Kidney epithelial cell (primary cell): ENCODE results near the gene IL1RN. TPM values are rescaled to one million over a fixed set of nuclear protein-coding genes. Genes with fewer than 3 reads are reported as not detected.

Experiments used
- DNase-seq: peaks from one replicate; pipeline ENCODE4 v3.0.0-alpha.2; 2010; ENCODE audit warnings: low read depth
- H3K27me3 ChIP-seq: 2 replicates; pipeline ENCODE4 v1.6.0; 2011; ENCODE audit warnings: low read length; ENCODE audit not compliant: control insufficient read depth, insufficient read depth
- H3K36me3 ChIP-seq: 2 replicates; pipeline ENCODE4 v1.5.1; 2011; ENCODE audit warnings: low read length; ENCODE audit not compliant: control insufficient read depth, insufficient read depth
- H3K4me3 ChIP-seq: 2 replicates; pipeline ENCODE4 v1.5.1; 2011; ENCODE audit warnings: low read depth, mild to moderate bottlenecking, control low read depth, low read length
- CTCF ChIP-seq: IDR thresholded peaks from 2 replicates; pipeline ENCODE4 v1.5.1; 2011; ENCODE audit warnings: mild to moderate bottlenecking, moderate library complexity, low read length, control low read depth, inconsistent platforms; ENCODE audit not compliant: insufficient read depth, poor library complexity, severe bottlenecking
- total RNA-seq: library from RNA; depleted of rRNA; stranded (reverse); fragments of >200 nt; gene quantifications from 2 replicates; pipeline ENCODE4 v1.2.3, GENCODE V29; 2015

The IL1RN gene
- total RNA-seq, 1 donor from 2014 or later, result 11.3 TPM

DNA sequence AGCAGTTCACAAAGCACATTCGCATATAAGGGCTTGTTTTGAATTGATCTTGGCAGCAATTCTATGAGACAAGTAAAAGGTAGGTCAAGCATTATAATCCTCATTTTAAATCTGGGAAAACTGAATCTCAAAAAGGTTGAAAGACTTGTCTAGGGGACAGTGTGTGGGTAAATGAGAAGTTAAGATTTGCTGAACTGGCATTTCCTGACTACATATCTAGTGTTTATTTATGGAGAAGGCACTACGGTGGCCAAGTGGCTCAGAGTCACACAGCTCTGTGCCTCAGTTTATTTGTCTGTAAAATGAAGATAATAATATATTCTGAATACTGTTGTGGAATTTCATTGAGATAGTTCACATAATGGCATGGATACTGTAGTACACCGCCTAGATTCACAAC, 16.3 kb upstream of the IL1RN start:
- TF ChIP-seq CTCF, result no peak
- Histone ChIP-seq H3K27me3 (no peaks in the 10 kb centered on the region), H3K4me3 (no peak overlapping the region), H3K36me3 (no peaks in the 10 kb centered on the region)
- no peak for DNase-seq

GRCh38 chr2:113111823-113112287, 15.5 kb upstream of the IL1RN start:
- H3K4me3 ChIP-seq, result no peak overlapping the region
- no peaks in the 10 kb centered on the region for H3K36me3 ChIP-seq
- H3K27me3 ChIP-seq, result no peaks in the 10 kb centered on the region
- no peak for TF ChIP-seq CTCF
- no peak for DNase-seq

- TF ChIP-seq CTCF, result no peak
- no peak for DNase-seq
- Histone ChIP-seq H3K4me3 (no peak overlapping the region), H3K36me3 (no peaks in the 10 kb centered on the region), H3K27me3 (no peaks in the 10 kb centered on the region)
Observed at GRCh38 chr2:113112441-113112840, 15.0 kb upstream of the IL1RN start.

- H3K4me3 ChIP-seq, result no peak overlapping the region
- H3K27me3 ChIP-seq, result no peaks in the 10 kb centered on the region
- no peaks in the 10 kb centered on the region for H3K36me3 ChIP-seq
- DNase-seq, result no peak
- TF ChIP-seq CTCF, result no peak
Observed at GRCh38 chr2:113112871-113113270, 14.5 kb upstream of the IL1RN start.

GRCh38 chr2:113113807-113114206, 13.6 kb upstream of the IL1RN start:
- no peak for TF ChIP-seq CTCF
- Histone ChIP-seq H3K27me3 (no peaks in the 10 kb centered on the region), H3K36me3 (no peaks in the 10 kb centered on the region), H3K4me3 (no peak overlapping the region)
- no peak for DNase-seq

- Histone ChIP-seq H3K4me3 (no peak overlapping the region), H3K27me3 (no peaks in the 10 kb centered on the region), H3K36me3 (no peaks in the 10 kb centered on the region)
- no peak for DNase-seq
- no peak for TF ChIP-seq CTCF
Observed at GRCh38 chr2:113114224-113114945, 13.0 kb upstream of the IL1RN start.
